Measurements from ENCODE around the gene CCDC88C. TPM values are rescaled to one million over a fixed set of nuclear protein-coding genes. Genes with fewer than 3 reads are reported as not detected.
"Not testable (repeated sequence)": the region's sequence is repeated elsewhere in the genome, so short reads cannot be mapped to it uniquely, and the experiment has no call there.

Gene CCDC88C
- total RNA-seq, 1 donor from 2014 or later: 9.4 TPM

DNA sequence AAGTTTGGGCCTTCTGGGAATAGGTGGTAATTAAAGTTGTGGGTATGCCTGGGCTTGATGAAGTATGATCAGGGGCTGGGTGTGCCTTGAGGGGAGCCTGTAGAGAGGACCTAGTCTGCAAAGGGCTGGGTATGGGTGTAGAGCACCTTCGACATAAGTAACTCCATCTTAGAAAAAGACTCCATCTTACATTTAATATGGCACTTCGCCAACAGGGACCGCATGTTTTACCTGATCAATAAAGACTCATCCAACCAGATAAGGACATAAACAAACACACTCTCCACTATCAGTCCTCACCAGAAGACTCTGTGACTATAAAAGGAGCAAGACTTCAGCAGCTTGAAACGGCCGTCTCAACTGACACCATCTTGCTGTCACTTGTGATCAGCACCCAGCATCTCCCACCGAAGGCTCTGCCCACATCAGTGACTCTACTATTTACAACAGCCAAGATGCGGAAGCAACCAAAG lies 149.6 kb downstream of the CCDC88C start:
- Histone ChIP-seq H3K27ac (ENCODE audit: low read depth, low read length) (no peak overlapping the region), H3K27me3 (ENCODE audit: control insufficient read depth in 3 of 3, insufficient read depth in 3 of 3, low read length in 3 of 3) (peaks cover 26 to 33% (median 28%) of the 10 kb centered on the region in 3 donors), H3K4me3 (ENCODE audit: low read length in 3 of 3) (no peak overlapping the region), H3K9me3 (ENCODE audit: control insufficient read depth in 3 of 3, low read length in 3 of 3) (no peaks in the 10 kb centered on the region), H3K36me3 (ENCODE audit: control insufficient read depth in 3 of 3, insufficient read depth in 3 of 3, low read length in 3 of 3) (no peaks in the 10 kb centered on the region), H3K9ac (ENCODE audit: low read depth in 1 of 3, low read length in 3 of 3) (no peak overlapping the region), H3K4me1 (ENCODE audit: control insufficient read depth in 3 of 3, insufficient read depth in 3 of 3, low read length in 3 of 3) (peaks cover 3 to 17% (median 9%) of the 10 kb centered on the region in 3 donors)

DNA sequence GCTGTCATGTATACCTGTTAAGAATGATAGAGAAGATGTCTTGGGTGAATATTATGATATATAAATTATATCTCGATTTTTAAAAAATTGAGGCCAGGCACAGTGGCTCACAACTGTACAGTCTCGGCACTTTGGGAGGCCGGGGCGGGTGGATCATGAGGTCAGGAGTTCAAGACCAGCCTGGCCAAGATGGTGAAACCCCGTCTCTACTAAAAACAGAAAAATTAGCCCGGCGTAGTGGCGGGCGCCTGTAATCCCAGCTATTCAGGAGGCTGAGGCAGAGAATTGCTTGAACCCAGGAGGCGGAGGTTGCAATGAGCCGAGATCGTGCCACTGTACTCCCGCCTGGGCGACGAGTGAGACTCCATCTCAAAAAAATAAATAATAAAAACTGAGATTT lies 151.3 kb downstream of the CCDC88C start:
- peaks cover 27 to 33% (median 28%) of the 10 kb centered on the region in 3 donors for H3K27me3 ChIP-seq (ENCODE audit: control insufficient read depth in 3 of 3, insufficient read depth in 3 of 3, low read length in 3 of 3)
- H3K9me3 ChIP-seq (ENCODE audit: control insufficient read depth in 3 of 3, low read length in 3 of 3); H3K9ac ChIP-seq (ENCODE audit: low read depth in 1 of 3, low read length in 3 of 3); H3K27ac ChIP-seq (ENCODE audit: low read depth, low read length); H3K4me3 ChIP-seq (ENCODE audit: low read length in 3 of 3); H3K36me3 ChIP-seq (ENCODE audit: control insufficient read depth in 3 of 3, insufficient read depth in 3 of 3, low read length in 3 of 3): not testable (repeated sequence)
- H3K4me1 ChIP-seq (ENCODE audit: control insufficient read depth in 3 of 3, insufficient read depth in 3 of 3, low read length in 3 of 3): peaks cover 3 to 17% (median 9%) of the 10 kb centered on the region in 3 donors

DNA sequence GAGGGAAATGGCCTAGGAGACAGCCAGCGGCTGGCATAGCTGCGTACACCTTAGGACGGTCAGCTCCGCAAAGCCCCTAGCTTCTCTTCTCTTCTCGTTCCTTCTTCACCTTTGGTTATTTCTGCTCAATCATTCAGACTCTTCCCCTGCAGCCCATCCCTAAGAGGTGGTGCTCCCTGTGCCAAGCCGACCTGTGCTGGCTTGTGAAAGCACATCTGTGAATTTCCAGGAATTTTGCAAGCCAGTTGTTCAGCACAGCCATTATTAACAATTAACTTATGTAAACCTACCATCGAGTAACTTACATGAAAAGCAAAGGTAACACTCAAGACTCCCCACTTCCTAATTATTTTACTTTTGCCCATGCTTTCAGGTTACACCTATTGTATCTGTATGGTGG lies 152.2 kb downstream of the CCDC88C start:
- H3K9me3 ChIP-seq (ENCODE audit: control insufficient read depth in 3 of 3, low read length in 3 of 3): no peaks in the 10 kb centered on the region
- H3K36me3 ChIP-seq (ENCODE audit: control insufficient read depth in 3 of 3, insufficient read depth in 3 of 3, low read length in 3 of 3): no peaks in the 10 kb centered on the region
- H3K4me1 ChIP-seq (ENCODE audit: control insufficient read depth in 3 of 3, insufficient read depth in 3 of 3, low read length in 3 of 3): peaks cover 3 to 17% (median 9%) of the 10 kb centered on the region in 3 donors
- no peak overlapping the region for H3K4me3 ChIP-seq (ENCODE audit: low read length in 3 of 3)
- H3K27ac ChIP-seq (ENCODE audit: low read depth, low read length): no peak overlapping the region
- peaks cover 27 to 33% (median 28%) of the 10 kb centered on the region in 3 donors for H3K27me3 ChIP-seq (ENCODE audit: control insufficient read depth in 3 of 3, insufficient read depth in 3 of 3, low read length in 3 of 3)
- H3K9ac ChIP-seq (ENCODE audit: low read depth in 1 of 3, low read length in 3 of 3): no peak overlapping the region

GRCh38 chr14:91264151-91265150 lies 153.2 kb downstream of the CCDC88C start:
- Histone ChIP-seq H3K9me3 (ENCODE audit: control insufficient read depth in 3 of 3, low read length in 3 of 3) (no peaks in the 10 kb centered on the region), H3K4me1 (ENCODE audit: control insufficient read depth in 3 of 3, insufficient read depth in 3 of 3, low read length in 3 of 3) (peaks cover 3 to 11% (median 6%) of the 10 kb centered on the region in 3 donors), H3K27me3 (ENCODE audit: control insufficient read depth in 3 of 3, insufficient read depth in 3 of 3, low read length in 3 of 3) (peaks cover 27 to 33% (median 31%) of the 10 kb centered on the region in 3 donors), H3K36me3 (ENCODE audit: control insufficient read depth in 3 of 3, insufficient read depth in 3 of 3, low read length in 3 of 3) (no peaks in the 10 kb centered on the region), H3K4me3 (ENCODE audit: low read length in 3 of 3) (peak overlapping the region; percentile 40 to 49 (median 43)), H3K9ac (ENCODE audit: low read depth in 1 of 3, low read length in 3 of 3) (peak overlapping the region in 1 of 3 donors; percentile 60), H3K27ac (ENCODE audit: low read depth, low read length) (no peak overlapping the region)

GRCh38 chr14:91263329-91263728 lies 154.3 kb downstream of the CCDC88C start:
- H3K4me3 ChIP-seq (ENCODE audit: low read length in 3 of 3): no peak overlapping the region
- H3K36me3 ChIP-seq (ENCODE audit: control insufficient read depth in 3 of 3, insufficient read depth in 3 of 3, low read length in 3 of 3): no peaks in the 10 kb centered on the region
- H3K9ac ChIP-seq (ENCODE audit: low read depth in 1 of 3, low read length in 3 of 3): no peak overlapping the region
- peaks cover 3 to 6% (median 6%) of the 10 kb centered on the region in 3 donors for H3K4me1 ChIP-seq (ENCODE audit: control insufficient read depth in 3 of 3, insufficient read depth in 3 of 3, low read length in 3 of 3)
- H3K27ac ChIP-seq (ENCODE audit: low read depth, low read length): no peak overlapping the region
- peaks cover 28 to 35% (median 28%) of the 10 kb centered on the region in 3 donors for H3K27me3 ChIP-seq (ENCODE audit: control insufficient read depth in 3 of 3, insufficient read depth in 3 of 3, low read length in 3 of 3)
- H3K9me3 ChIP-seq (ENCODE audit: control insufficient read depth in 3 of 3, low read length in 3 of 3): no peaks in the 10 kb centered on the region

DNA sequence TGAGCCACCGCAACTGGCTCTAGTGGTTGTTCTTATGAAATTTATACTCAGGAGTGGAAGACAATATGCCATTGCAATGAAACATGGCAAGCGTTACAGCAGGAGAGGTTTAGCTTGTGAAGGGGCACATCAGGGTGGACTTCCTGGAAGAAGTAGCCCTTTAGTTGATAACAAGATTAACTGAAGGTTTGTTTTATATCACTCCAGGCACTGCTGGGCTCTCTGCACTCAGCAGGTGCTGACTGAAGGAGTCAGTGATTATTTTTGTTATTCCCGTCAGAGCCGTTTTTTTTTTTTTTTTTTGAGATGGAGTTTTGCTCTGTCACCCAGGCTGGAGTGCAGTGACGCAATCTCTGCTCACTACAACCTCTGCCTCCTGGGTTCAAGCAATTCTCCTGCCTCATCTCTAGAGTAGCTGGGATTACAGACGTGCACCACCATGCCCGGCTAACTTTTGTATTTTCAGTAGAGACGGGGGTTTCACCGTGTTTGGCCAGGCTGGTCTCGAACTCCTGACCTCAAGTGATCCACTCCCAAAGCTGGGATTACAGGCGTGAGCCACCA lies 155.6 kb downstream of the CCDC88C start:
- no peaks in the 10 kb centered on the region for H3K36me3 ChIP-seq (ENCODE audit: control insufficient read depth in 3 of 3, insufficient read depth in 3 of 3, low read length in 3 of 3)
- H3K27ac ChIP-seq (ENCODE audit: low read depth, low read length): no peak overlapping the region
- no peaks in the 10 kb centered on the region for H3K9me3 ChIP-seq (ENCODE audit: control insufficient read depth in 3 of 3, low read length in 3 of 3)
- H3K4me1 ChIP-seq (ENCODE audit: control insufficient read depth in 3 of 3, insufficient read depth in 3 of 3, low read length in 3 of 3): peaks cover 8 to 13% (median 9%) of the 10 kb centered on the region in 3 donors
- no peak overlapping the region for H3K4me3 ChIP-seq (ENCODE audit: low read length in 3 of 3)
- H3K9ac ChIP-seq (ENCODE audit: low read depth in 1 of 3, low read length in 3 of 3): no peak overlapping the region
- H3K27me3 ChIP-seq (ENCODE audit: control insufficient read depth in 3 of 3, insufficient read depth in 3 of 3, low read length in 3 of 3): peaks cover 24 to 36% (median 24%) of the 10 kb centered on the region in 3 donors

DNA sequence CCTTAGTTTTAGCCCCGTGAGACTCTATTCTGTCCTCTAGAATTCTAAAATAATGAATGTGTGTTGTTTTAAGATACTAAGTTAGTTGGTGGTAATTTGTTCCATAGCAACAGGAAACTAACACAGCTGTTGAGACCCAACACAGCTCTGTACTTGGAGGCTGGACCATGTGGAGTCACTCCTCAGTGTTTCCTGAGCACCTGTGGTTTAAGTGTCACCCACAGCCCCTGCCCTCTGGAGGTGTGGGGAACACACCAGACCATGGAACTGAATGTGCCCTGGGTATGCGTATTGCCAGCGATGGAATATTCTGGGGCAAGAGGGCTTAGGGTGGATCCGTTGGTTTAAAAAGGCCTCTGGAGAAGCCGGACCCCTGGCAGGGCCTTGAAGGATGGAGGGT lies 156.5 kb downstream of the CCDC88C start:
- Histone ChIP-seq H3K27ac (ENCODE audit: low read depth, low read length) (no peak overlapping the region), H3K9me3 (ENCODE audit: control insufficient read depth in 3 of 3, low read length in 3 of 3) (no peaks in the 10 kb centered on the region), H3K27me3 (ENCODE audit: control insufficient read depth in 3 of 3, insufficient read depth in 3 of 3, low read length in 3 of 3) (peaks cover 21 to 36% (median 24%) of the 10 kb centered on the region in 3 donors), H3K4me1 (ENCODE audit: control insufficient read depth in 3 of 3, insufficient read depth in 3 of 3, low read length in 3 of 3) (peaks cover 8 to 13% (median 9%) of the 10 kb centered on the region in 3 donors), H3K4me3 (ENCODE audit: low read length in 3 of 3) (no peak overlapping the region), H3K36me3 (ENCODE audit: control insufficient read depth in 3 of 3, insufficient read depth in 3 of 3, low read length in 3 of 3) (no peaks in the 10 kb centered on the region), H3K9ac (ENCODE audit: low read depth in 1 of 3, low read length in 3 of 3) (no peak overlapping the region)

GRCh38 chr14:91258876-91259275 lies 158.7 kb downstream of the CCDC88C start:
- Histone ChIP-seq H3K27ac (ENCODE audit: low read depth, low read length) (no peak overlapping the region), H3K4me3 (ENCODE audit: low read length in 3 of 3) (no peak overlapping the region), H3K27me3 (ENCODE audit: control insufficient read depth in 3 of 3, insufficient read depth in 3 of 3, low read length in 3 of 3) (peaks cover 10 to 19% (median 12%) of the 10 kb centered on the region in 3 donors), H3K36me3 (ENCODE audit: control insufficient read depth in 3 of 3, insufficient read depth in 3 of 3, low read length in 3 of 3) (no peaks in the 10 kb centered on the region), H3K9ac (ENCODE audit: low read depth in 1 of 3, low read length in 3 of 3) (no peak overlapping the region), H3K9me3 (ENCODE audit: control insufficient read depth in 3 of 3, low read length in 3 of 3) (no peaks in the 10 kb centered on the region), H3K4me1 (ENCODE audit: control insufficient read depth in 3 of 3, insufficient read depth in 3 of 3, low read length in 3 of 3) (peaks cover 4 to 10% (median 7%) of the 10 kb centered on the region in 3 donors)

- Histone ChIP-seq H3K4me1 (ENCODE audit: control insufficient read depth in 3 of 3, insufficient read depth in 3 of 3, low read length in 3 of 3) (peaks cover 6 to 14% (median 9%) of the 10 kb centered on the region in 3 donors), H3K4me3 (ENCODE audit: low read length in 3 of 3) (no peak overlapping the region), H3K27ac (ENCODE audit: low read depth, low read length) (peak overlapping the region; percentile 40), H3K9ac (ENCODE audit: low read depth in 1 of 3, low read length in 3 of 3) (no peak overlapping the region), H3K27me3 (ENCODE audit: control insufficient read depth in 3 of 3, insufficient read depth in 3 of 3, low read length in 3 of 3) (peaks cover 3 to 12% (median 11%) of the 10 kb centered on the region in 3 donors), H3K36me3 (ENCODE audit: control insufficient read depth in 3 of 3, insufficient read depth in 3 of 3, low read length in 3 of 3) (no peaks in the 10 kb centered on the region), H3K9me3 (ENCODE audit: control insufficient read depth in 3 of 3, low read length in 3 of 3) (no peaks in the 10 kb centered on the region)
Measured at GRCh38 chr14:91258011-91258618, 159.5 kb downstream of the CCDC88C start.
